HG02571 (cell line): ENCODE results near the gene DHRS11.
A peak's percentile ranks its signal among the peaks of the same experiment; 100 is the strongest.

Experiments used
- ATAC-seq: cut with Tn5 transposase; IDR thresholded peaks from one replicate; pipeline ENCODE4 v1.9.1; 2021; ENCODE audit warnings: mild to moderate bottlenecking, moderate library complexity; ENCODE audit not compliant: unreplicated experiment

Gene DHRS11, protein sequence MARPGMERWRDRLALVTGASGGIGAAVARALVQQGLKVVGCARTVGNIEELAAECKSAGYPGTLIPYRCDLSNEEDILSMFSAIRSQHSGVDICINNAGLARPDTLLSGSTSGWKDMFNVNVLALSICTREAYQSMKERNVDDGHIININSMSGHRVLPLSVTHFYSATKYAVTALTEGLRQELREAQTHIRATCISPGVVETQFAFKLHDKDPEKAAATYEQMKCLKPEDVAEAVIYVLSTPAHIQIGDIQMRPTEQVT

DNA sequence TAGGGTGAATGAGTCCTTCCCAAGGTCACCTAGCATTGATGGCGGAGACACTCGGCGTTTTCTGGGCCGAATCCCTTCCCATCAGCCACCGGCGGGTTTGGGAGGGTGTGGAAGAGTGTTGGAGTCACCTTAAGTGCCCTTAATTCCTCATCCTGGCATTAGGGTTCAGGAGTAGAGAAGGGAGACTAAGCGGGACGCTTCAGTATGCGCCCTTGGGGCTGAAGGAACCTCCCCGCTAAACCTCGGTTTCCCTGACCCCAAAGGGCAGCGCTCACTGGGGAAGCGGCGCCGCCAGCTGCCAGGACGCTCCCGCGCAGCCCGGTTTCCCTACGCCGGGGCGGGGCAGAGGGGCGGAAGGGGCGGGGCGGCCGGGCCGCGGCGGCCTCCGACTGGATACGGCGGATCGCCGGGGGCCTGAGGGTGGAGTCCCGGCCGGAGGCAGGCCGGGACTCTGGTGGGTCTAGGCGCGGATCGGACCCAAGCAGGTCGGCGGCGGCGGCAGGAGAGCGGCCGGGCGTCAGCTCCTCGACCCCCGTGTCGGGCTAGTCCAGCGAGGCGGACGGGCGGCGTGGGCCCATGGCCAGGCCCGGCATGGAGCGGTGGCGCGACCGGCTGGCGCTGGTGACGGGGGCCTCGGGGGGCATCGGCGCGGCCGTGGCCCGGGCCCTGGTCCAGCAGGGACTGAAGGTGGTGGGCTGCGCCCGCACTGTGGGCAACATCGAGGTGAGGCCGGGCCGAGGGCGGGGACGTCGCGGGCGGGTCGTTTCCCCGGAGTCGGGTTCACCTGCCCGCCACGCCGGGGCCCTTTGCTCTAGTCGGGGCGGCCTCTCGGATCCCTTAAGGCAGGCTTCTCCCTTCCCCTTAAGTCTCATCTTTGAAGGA, at the start of gene DHRS11:
Gene DHRS11, plus strand, starts transcription at position 446 of the 882 bp plus-strand sequence. Its CDS starts 131 bp downstream, at position 577.
- ATAC-seq = peak; percentile 83

DNA sequence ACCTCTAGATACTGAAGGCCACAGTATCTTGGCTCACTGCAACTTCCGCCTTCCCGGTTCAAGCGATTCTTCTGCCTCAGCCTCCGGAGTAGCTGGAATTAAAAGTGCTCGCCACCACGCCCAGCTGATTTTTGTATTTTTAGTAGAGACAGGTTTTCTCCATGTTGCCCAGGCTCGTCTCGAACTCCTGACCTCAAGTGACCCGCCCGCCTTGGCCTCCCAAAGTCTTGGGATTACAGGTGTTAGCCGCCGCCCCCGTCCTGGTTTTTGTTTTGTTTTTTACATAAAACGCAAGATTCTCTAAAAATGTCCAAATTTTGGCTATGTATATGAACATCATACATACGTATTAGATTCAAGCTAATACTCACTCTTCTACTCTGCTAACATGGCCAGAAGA, 48.9 kb upstream of the DHRS11 start:
- ATAC-seq = no peak

DNA sequence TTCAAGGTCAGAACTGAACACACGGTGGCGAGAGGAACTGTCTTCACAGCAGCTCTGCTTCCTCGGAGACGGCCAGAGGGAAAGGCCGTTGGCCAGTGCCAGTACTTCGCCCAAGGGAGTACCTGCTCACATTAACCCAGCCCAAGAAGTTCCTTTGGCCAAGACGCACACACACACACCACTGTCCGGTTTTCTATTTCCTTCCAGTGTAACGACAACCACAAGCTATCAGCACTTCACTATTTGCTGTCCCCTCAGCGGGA, 47.7 kb upstream of the DHRS11 start:
- peak; percentile 5 for ATAC-seq

DNA sequence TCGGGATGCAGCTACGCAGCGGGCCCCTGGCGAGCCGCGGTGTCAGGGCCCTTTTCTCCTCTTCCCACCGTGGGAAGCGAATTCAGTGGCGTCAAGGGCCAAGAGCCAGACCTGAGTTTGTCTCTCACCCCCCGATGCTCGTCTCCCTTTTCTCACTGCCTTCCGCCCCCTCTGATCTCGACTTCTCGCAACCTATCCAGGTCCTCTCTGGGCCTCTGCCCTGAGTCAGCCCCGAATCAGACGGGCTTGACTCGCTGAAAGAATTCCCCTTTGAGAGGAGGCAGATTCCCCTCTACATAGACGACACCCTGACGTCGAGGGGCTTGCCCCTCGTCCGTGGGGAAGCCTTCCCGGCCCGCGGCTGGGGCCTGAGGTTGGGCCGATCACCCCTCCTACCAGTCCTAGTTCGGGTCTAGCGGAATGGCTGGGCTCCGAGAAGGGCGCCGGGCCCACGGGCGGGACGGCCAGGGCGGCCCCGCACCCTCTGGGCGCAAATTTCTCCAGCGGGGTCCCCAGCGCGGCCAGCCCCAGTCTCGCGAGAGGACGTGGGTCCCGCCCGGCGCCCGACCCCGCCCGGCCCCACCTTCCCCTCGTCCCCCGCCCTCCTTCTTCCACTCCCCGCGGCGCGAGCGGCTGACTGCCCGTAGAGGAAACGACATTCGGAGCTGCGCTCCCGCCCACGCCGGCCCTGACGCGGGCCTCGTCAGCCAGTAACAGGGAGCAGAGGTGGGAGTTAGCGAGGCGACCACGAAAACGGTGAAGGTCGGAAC, 47.2 kb upstream of the DHRS11 start, which contains the start of gene GGNBP2:
Gene GGNBP2, plus strand, starts transcription at position 613 of the 770 bp plus-strand sequence. CDS start 806 bp downstream, outside the sequence.
- ATAC-seq = peak; percentile 49

DNA sequence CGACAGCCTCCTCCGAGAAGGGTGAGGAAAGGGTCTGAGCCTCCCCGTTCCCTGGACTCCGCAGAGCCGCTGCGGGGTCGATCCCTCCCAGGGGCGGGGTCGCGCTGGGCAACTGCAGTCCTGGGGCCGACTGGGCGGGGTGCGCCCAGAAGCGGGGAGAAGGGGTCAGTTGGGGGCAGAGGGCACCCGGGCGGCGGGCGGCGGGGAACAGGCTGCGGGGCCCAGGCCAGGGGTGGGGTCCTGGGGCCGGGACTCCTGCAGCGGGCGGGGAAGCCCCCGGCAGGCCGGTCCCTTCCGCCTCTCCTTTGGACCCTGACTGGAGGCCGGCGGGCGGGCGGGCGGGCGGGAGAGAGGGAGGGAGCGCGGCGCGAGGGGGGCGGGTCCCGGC, 46.6 kb upstream of the DHRS11 start:
- ATAC-seq = peak; percentile 29

DNA sequence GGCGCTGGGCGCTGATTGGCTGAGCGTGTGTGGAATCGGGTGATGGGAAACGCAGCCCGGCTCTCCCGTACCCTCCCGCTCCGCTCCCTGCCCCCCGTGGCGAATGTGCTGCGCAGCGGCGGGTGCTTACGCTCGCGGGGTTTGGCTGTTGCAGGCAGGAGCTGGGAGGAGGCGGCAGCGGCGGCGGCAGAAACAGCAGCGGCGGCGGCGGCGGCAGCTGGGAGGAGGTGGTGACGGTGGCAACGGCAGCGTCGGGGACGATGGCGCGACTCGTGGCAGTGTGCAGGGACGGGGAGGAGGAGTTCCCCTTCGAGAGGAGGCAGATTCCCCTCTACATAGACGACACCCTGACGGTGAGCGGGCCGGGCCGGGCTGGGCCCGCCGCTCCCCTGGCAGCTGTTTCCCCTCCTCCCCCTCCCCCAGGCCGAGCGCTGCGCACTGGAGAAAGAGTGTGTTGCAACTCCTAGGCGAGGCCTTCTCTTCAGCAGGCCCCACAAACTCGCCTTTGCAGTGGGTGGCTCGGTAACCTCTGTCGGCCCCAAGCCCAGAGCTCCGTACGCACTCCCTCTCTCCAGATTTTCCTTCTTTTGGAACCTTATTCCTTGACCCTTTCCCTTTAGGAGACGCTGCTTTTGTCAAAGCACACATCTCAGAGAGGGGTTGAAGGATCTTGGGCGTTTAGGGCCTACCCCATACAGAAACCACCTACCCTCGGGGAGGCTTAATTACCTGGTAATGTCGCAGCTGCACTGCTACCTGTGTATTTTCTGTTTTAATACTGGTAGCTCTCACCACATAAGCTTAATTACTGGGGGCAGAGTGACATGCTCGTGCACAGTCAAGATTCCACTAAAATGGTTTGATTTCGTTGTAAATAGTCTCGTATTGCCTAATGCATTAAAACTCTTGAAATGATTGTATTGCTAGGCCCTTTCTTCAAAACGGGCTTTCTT, 45.9 kb upstream of the DHRS11 start:
- peak; percentile 62 for ATAC-seq

DNA sequence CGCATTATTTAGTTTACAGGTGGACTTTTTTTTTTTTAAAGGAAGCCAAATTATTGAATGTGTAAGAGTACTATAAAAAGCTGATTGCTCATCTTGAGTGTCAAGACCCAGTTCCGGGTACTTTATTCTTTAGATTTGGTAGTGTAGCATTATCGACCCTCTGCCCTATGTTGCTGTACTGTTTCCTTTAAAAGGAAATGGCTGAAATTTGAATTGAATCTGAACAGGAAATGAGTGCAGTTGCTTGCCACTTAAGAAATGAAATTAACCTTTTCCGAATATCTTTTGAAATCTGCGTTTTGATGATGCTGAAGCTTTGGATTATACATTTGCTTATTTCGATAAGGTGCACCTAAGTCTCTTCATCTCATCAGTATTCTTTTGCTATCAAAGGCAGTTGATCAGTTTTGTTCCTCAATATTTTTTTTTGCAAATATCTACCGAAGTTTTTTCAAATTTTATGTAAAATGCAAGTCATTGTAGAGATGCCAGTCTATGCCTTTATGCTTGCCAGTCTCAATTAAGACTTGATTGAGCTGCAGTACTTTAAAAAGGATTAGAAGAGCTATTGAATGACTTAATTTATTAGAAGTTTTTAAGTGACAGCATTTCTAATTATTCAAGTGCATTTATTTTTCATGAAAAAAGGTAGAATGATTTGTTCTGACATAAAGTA, 45.1 kb upstream of the DHRS11 start:
- ATAC-seq = no peak

DNA sequence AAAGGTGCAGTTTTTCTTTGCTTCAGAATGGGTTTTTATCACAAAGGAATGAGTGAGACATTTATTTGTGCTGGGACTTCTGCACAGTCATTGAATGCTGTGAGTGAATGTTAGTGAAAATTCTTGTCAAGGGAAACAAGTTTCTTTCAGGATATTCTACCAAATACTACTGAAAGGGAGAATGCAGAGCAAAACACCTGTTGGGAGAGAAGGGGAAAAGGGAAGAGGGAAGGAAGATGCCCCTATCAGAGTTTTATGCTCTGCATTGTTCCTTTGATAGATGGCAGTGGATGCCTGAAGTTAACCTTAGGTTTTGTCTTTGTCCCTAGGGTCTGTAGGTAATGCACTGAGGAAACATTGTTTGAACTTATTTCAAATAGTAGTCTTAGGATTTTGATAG, 43.9 kb upstream of the DHRS11 start:
- no peak for ATAC-seq

DNA sequence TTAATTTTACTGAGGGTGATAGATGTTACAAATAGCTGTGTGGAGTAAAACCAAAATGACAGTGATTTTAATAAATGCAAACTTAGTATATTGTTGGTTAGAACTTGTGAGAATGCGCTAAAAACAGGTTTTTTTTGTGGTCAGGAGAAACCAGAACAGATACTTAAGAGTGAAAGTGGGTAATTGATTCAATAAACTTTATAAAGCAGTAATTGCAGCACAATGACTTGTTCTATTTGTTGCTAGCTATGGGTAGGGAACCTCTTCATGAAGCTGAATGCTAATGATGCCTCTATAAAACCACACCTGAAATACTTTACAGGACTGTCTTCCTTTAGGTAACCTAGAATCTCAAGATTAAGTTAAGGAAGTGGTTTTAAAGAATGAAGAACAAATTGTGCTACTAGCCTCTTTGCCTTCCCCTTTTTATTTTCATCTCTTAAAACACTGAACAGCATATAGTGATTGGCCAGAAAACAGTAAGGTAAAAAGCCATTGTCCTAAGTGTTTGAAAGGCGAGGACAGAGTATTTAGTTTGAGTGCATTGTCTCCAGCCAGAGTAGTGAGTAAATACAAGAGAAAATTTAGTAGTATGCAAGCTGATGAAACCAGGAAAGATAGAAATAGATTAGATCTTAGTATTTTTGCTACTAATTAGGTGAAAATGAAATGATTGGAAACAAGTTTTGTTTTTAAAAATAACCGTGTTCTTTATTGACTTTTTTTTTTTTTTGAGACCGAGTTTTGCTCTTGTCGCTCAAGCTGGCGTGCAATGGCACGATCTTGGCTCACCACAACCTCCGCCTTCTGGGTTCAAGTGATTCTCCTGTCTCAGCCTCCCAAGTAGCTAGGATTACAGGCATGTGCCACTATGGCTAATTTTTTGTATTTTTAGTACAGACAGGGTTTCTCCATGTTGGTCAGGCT, 40.9 kb upstream of the DHRS11 start:
- ATAC-seq = no peak

DNA sequence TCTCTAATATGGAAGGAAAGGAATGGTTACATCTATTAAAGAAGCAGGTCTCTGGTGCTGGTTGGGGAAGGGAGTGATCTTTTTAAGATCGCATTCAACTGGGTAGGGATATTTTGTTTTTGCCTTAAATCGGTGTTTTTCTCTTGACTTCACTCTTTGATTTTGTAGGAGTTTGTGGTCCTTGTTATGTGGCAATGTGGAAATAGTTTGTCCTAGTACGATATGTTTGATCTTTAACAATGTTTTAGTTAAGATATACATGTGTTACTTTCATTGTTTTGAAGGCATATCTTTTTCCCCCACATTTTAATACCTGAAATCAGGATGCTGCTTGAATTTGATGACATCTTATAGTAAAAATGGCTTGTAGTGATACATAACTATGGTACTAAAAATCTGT, 38.2 kb upstream of the DHRS11 start:
- ATAC-seq = no peak

DNA sequence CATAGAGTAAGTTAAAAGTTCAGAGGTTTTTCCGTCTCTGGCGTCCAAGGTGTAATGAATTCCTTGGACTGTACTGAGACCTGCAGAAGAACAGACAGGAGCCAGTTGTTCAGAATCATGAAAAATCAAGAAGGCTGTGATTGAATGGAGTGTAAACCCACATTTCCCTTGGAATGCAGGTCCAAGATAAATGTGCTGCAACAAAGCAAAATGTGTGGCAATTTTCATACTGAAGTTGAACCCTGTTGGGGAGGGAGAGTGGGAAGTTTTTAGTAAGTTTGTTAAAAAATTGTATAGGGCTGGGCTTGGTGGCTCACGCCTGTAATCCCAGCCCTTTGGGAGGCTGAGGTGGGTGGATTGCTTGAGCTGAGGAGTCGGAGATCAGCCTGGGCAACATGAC, 25.6 kb upstream of the DHRS11 start:
- ATAC-seq = no peak

DNA sequence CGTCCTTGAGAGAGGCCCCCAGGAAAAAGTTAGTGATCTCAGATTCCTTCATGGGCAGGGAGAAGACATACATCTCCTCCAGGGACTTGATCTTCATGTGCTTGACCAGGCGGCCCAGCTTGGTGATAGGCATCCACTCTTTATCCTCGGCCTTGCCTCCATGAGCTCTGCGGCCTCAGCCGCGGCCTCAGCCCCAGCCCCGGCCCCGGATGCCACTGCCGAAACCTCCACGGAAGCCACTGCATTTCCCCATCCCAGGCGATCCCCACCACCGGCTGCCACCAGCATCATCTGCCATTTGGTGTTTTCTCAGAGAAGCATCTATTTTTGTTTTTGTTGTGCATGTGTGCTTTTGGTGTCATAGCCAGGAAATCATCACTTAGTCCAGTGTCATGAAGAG, 16.7 kb upstream of the DHRS11 start:
- no peak for ATAC-seq

DNA sequence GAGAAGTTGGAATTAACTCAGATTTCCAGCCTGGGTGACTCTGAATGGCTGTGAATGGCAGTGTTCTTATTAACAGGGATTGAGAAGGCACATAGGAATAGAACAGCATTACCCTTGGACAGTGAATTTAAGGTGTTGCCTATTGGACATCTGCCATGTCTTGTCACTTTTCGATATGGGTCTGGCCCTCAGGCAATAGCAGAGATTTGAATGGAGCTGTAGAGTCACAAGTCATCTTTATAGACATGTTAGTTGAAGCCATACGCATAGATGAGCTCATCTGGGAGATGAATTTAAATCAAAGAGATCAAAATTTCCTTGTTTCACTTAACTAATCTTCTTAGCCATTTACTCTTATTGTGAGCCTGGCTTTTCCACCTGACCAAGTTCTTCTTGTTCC, 14.9 kb upstream of the DHRS11 start:
- ATAC-seq = no peak

DNA sequence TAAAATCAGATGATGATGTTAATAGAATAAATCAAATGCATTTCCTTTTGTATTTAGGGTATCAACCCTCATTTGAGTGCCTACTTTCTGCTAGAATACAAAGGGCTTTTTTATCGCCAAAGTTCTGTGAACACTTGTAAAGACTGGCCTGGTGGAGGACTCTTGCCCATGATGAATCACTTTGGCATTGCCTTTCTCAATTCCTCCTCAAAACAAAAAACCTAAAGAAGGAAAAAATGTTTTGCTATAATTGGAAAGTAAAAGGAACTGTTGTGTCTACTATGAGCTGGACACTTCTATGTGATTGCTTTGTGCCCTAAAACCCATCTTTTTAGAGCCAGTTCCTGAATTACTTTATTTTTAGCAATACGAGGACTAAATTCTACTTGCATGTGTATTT, 13.0 kb upstream of the DHRS11 start:
- ATAC-seq = no peak

DNA sequence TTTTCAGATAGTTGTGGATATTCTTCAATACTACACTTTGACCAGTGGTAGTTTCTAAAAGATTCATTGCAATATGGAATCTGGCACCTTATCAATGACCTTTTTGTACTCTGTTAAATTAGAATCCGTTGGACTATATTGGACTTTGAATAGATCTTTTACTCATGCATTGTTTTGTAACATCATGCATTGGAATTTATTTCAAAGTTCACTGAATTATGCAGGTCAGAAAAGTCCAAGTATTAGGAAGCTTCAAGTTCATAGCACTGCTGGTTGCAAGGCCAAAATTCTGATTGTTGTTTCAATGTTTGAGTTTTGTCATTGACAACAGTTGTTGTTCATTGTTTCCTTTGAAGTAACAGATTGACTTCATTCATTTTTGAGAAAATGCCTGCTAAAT, 7.9 kb upstream of the DHRS11 start:
- no peak for ATAC-seq

DNA sequence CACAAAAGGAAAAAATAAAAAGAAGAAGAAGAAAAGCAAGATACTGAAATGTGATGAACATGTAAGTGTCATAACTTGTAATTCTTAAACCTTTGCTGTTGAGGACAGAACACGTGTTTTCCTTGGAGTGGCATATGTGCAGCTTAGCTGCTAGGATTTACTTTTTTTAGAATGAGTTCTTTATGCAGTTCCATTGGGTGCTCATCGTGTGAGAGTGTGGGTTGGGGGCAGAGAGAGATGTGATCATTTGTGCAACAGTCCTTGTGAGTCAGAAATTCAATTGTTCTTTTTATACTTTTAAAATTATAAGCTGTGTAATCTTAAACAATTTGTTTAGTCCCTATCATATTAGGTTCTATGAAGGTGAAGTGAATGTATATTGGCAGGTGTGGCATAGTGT, 5.5 kb upstream of the DHRS11 start:
- ATAC-seq = no peak

DNA sequence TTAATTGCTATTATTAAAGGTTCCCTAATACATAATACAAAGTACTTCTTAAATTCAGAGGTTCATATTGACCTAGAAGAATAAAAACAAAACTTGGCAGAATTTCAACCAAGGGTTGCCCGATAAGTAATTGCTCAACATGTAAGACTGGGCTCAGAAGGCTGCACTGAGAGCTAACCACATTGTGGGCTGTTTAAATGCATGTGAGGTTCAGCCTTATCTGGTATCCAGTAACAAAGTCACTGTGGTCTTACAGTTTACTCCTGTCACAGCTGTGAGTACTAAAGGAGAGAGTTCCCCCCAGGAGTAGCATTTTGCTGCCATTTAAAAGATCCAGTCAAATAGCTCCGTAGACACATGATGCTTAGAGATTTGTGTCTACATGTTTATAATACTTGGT, 1.6 kb upstream of the DHRS11 start:
- no peak for ATAC-seq

DNA sequence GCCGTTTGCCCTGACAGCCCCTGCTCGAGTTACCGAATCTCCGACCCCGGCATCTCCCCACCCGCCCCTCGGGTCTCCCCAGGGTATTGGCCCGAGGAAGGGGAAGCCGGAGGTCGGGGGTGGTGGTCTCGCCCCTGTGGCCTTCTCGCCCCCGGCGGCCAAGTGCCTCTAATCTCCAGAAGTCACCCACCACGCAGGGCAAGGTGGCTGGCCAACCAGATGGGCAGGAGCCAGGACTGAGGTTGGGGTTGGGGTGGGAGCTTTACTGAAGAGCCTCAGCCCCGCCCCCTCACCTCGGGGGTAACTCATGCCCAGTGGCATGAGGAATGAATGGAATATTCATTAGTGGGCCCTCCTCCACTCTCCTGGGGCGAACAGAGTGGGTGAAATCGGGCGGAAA, 637 bp downstream of the DHRS11 start:
- peak; percentile 10 for ATAC-seq

DNA sequence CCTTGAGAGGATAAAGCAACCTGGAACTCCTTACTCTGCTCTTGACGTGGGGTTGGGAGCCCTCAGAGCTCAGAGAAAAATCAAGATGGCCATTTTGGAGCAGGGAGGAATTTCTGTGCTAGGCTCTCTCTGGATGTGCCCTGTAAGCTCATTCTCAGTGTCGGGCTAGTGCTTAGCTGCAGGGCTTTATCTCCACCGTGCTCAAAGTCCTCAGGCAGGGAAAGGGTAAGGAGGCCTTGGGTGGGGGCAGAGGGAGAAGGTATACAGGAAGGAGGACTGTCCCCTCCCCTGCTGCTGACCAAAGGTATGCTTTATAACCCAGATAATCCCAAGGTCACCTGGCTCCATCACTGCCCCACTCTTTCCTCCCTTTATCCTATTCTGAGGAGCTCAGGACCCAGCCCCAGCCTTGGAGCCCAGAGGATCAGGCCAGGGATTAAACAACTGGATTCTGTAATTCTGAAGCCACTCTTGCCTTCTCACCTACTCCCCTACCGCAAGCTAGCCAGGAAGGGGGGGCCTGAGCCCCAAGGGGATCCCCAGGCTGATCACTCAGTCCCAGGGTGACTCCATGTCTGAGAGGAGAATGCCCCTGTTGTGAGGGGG, 1.1 kb downstream of the DHRS11 start:
- no peak for ATAC-seq
